ENCODE measurements around the gene HTATIP2.

DNA sequence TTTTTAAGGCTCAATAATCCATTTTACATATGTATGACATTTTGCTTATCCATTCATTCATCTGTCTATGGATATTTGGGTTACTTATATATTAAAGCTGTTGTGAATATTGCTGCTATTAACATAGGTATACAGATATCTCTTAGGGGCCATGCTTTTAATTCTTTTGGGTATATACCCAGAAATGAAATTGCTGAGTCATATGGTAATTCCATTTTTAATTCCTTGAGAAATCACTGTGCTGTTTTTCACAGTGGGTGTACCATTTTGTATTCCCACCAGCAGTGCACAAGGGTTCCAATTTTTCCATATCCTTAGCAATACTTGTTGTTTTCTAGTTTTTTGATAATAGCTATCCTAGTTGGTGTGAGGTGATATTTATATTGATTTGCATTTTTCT, 43.0 kb downstream of the HTATIP2 start:
- TF ChIP-seq CREB1 (IDR thresholded peaks at IDR 0.05; ENCODE audit: low read depth) = no peak
- TF ChIP-seq TAF1 (IDR thresholded peaks at IDR 0.05; ENCODE audit: low read depth) = no peak
- no peak for TF ChIP-seq EP300 (IDR thresholded peaks at IDR 0.05; ENCODE audit: borderline replicate concordance)
- TF ChIP-seq EGR1 (IDR thresholded peaks at IDR 0.05) = no peak
- no peak for TF ChIP-seq FOXM1 (IDR thresholded peaks at IDR 0.05; ENCODE audit: borderline replicate concordance, low read depth)
- TF ChIP-seq CEBPB (IDR thresholded peaks at IDR 0.05) = no peak
- TF ChIP-seq TEAD4 (IDR thresholded peaks at IDR 0.05) = no peak
- TF ChIP-seq, protein P1, sequence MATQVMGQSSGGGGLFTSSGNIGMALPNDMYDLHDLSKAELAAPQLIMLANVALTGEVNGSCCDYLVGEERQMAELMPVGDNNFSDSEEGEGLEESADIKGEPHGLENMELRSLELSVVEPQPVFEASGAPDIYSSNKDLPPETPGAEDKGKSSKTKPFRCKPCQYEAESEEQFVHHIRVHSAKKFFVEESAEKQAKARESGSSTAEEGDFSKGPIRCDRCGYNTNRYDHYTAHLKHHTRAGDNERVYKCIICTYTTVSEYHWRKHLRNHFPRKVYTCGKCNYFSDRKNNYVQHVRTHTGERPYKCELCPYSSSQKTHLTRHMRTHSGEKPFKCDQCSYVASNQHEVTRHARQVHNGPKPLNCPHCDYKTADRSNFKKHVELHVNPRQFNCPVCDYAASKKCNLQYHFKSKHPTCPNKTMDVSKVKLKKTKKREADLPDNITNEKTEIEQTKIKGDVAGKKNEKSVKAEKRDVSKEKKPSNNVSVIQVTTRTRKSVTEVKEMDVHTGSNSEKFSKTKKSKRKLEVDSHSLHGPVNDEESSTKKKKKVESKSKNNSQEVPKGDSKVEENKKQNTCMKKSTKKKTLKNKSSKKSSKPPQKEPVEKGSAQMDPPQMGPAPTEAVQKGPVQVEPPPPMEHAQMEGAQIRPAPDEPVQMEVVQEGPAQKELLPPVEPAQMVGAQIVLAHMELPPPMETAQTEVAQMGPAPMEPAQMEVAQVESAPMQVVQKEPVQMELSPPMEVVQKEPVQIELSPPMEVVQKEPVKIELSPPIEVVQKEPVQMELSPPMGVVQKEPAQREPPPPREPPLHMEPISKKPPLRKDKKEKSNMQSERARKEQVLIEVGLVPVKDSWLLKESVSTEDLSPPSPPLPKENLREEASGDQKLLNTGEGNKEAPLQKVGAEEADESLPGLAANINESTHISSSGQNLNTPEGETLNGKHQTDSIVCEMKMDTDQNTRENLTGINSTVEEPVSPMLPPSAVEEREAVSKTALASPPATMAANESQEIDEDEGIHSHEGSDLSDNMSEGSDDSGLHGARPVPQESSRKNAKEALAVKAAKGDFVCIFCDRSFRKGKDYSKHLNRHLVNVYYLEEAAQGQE (IDR thresholded peaks at IDR 0.05; ENCODE audit: low read depth) = no peak
- TF ChIP-seq, protein P2, sequence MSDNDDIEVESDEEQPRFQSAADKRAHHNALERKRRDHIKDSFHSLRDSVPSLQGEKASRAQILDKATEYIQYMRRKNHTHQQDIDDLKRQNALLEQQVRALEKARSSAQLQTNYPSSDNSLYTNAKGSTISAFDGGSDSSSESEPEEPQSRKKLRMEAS (IDR thresholded peaks at IDR 0.05) = no peak
- TF ChIP-seq RAD21 (IDR thresholded peaks at IDR 0.05; ENCODE audit: low read depth) = no peak

Data from Ishikawa (cell line).